GM19193 (cell line): ENCODE data around the gene IRX4.

Experiments used
- POLR2A ChIP-seq: IDR thresholded peaks from 4 replicates; pipeline ENCODE4 v1.6.1; 2011; ENCODE audit not compliant: insufficient read depth, insufficient read length; ENCODE audit errors: extremely low read depth

IRX4 gene

GRCh38 chr5:1867114-1867814 is 15.5 kb downstream of the IRX4 start:
- no peak for TF ChIP-seq POLR2A

GRCh38 chr5:1865948-1866347 is 16.8 kb downstream of the IRX4 start:
- TF ChIP-seq POLR2A = no peak

DNA sequence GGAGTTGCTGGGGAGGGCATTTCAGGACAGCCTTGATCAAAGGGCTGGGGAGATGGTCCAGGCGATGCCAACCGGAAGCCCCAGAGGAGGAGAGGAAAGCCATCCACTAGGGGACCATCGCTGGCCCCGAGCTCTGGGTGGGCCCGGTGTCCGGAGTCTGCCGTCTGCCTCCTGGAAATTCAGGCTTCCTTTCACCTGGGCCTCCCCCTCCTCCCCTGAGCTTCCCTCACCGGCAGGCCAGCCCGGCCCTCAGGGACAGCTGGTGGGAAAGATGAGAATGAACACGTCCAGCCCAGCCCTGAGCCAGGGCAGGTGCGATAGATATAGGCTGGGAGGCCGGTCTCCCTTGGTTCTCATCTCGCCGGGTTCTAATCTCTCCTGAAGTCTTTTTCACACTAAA is 17.2 kb downstream of the IRX4 start:
- TF ChIP-seq POLR2A = no peak

DNA sequence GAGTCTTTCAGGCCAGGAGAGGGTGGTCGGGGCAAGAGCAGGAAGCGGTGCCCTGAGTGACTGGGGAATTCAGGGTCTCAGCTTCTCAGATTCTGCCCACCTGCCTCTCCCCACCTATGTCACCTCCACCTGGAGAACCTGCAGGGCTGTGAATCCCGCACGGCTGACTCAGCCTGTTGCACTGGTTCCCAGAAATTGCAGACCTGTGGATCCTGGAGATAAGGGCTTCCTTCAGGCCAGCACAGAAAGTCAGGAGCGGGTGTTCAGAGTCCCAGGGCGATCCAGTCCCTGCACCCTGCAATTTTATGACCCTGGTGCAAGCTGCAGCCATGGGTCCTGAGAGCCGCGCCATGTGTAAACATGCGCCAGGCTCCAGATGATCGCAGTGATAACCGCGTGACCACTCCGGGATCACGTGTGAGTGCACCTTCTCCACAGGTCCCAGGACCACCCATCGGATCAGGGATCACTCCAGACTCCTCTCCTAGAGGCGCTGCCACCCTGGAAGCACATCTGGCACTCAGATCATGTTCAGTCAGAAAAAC is 17.8 kb downstream of the IRX4 start:
- no peak for TF ChIP-seq POLR2A

- no peak for TF ChIP-seq POLR2A
Observed at GRCh38 chr5:1860949-1861348, 21.8 kb downstream of the IRX4 start.

DNA sequence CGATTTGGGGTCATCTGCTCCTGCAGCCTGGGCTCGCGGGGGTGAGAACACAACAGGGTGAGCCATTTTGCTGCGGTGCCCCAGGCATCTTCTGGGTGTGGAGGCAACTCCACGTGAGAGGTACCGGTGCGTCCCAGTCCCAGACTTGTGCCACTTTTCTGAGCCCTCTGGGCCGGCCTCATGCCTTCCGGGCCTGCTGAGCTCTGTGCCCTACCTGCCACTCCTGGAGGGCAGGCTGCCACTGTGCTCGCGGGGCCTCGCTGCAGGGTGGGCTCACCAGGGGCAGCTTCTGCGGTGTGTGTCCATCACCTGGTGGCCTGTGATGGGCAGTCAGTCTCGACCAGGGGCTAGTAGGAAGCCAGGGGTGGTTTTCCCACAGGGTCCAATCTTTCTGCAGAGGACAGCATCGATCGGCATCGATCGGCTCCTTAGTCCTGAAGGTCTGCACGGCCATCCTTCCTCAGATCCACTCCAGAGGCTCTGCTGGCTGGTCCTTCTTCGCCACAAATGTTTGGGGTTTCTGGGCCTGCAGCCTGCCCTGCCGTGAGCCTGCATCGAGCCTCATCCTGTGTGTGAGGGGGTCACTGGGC is 22.6 kb downstream of the IRX4 start:
- TF ChIP-seq POLR2A = no peak

DNA sequence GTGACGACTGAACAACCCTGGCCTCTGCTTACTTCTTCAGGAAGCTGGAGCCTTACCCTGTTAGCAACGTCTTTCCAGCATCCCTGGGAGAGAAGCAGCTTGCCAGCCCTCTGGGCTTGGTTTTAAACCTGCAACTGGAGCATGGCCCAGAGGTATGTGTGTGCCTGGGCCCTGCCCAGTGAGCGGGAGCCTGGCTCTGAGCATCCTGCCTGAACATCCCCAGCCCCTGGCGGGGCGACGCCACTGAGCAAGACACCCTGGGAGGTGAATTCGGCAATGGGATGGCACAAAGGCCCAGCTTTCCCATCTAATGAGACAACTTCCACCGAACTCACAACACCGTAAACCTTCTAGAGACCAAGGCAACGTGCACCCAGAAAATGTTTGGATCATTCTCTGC is 23.6 kb downstream of the IRX4 start:
- TF ChIP-seq POLR2A = no peak

- TF ChIP-seq POLR2A = no peak
Observed at GRCh38 chr5:1858436-1858835, 24.3 kb downstream of the IRX4 start.

DNA sequence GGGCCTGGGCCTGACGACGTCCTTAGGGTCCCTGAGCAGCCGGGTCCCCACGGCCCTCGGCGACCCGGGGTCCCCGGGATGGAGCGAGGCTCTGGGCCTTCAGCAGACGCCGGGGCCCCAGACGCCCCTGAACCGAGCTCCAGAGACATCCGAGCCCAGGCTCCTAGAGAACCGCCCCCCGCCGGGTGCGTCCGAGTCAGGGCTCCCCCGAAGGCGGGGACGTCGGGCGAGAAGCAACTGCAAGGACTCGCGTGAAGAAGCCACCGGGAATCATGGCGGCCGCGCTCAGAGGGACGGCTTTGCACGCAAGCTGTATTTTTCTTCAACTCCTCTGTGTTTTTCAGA is 25.5 kb downstream of the IRX4 start:
- TF ChIP-seq POLR2A = no peak

GRCh38 chr5:1856596-1857255 is 26.0 kb downstream of the IRX4 start:
- no peak for TF ChIP-seq POLR2A

GRCh38 chr5:1855596-1855995 is 27.1 kb downstream of the IRX4 start:
- TF ChIP-seq POLR2A = no peak

DNA sequence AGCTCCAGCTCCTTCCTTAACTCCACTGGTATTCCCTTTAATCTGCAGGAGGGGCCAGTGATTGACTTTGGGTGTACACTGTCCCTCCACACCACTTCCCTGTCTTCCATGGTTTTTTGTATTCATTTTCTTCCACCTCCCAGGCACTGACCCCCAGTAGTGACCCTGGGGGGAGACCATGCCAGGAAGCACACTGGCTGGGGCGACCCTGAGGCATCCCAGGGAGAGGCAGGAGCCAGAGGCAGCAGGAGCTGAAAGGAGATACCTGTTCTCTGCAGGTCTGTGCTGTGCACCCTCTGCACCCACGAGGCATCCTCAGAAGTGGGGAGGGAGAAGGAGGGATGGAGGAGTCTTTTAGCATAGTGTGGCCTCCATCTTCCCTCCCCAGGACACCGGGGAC is 27.6 kb downstream of the IRX4 start:
- TF ChIP-seq POLR2A = no peak

- no peak for TF ChIP-seq POLR2A
Observed at GRCh38 chr5:1853531-1853930, 29.2 kb downstream of the IRX4 start.

DNA sequence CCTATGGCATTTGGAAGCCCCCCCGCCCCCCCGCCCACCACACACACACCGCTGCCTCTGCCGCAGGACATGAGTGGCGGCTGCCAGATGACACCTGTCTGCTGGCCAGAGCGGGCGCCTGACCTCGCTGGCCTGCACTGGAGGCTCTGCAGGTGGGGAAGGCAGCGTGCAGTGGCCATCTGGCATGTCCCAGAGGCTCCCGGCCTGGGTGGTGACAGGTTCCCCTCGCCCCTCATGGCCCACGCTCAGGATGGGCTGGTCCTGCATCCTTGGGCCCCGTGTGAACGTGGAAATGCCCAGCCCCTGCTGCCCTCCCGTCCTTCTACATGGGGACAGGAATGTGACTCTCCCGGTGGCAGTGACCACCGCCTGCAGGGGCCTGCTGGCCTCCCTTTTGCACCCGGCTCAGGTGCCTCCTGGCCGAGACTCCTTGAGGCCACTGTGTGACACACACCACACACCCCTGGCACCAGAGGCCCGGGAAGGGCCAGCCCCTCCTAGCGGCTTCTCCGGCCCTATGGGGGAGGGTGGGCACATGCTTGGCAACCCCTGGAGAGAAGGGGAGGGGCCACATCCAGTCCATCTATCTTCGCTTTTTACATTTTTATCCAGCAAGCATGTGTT is 30.3 kb downstream of the IRX4 start:
- TF ChIP-seq POLR2A = no peak

DNA sequence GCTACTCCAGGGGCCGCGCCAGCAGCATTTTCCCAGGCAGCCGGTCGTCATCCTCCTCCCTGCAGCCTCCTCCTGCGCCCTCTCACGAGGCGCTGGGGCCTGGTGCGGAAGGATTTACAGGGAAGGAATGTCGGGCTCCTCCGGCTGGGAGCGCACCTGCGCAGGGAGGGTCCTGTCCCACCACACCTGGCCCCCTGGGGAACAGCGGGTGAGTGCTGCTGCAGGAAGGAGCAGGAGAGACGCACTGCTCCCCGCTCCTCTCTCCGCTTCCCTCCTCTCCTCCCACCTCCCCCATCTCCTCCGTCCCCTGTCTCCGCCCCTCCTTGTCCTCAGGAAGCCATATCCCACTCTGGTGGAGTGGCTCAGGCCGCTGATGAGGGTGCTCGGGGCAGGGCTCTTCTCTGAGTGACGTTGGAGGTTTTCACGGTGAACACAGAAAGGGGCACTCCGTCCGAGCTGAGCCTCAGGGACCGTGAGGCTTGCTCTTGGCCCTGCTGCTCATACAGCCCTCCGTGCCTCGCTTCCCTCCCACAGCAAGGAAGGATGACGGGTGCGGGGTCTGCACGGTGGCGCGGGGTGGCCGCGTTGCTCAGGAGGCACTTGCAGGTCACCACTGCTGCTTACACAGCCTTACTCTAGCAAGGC is 31.3 kb downstream of the IRX4 start:
- no peak for TF ChIP-seq POLR2A

- TF ChIP-seq POLR2A = no peak
Observed at GRCh38 chr5:1850324-1851154, 32.2 kb downstream of the IRX4 start.
